ENCODE results near the gene EBP. TPM values are rescaled to one million over a fixed set of nuclear protein-coding genes. Genes with fewer than 3 reads are reported as not detected.
A peak's percentile ranks its signal among the peaks of the same experiment; 100 is the strongest.

EBP gene
- 10 to 100 TPM; 15.4 to 83.3 (median 20.0) TPM for total RNA-seq
- polyA plus RNA-seq = 100 to 1,000 TPM in 1 of 2 donors, 10 to 100 TPM in 1; 28.3 to 117 TPM
- long read RNA-seq, donor 1, transcript EBP-205 (5 exons, 1,775 nt) = major isoform, 33 of 37 reads
- long read RNA-seq, donor 1, partial matches to known transcripts = 1 of 37 reads
- long read RNA-seq, donor 1, other reads (novel, unspliced or antisense) = 2 of 37 reads
- long read RNA-seq, donor 2, transcript EBP-205 (5 exons, 1,775 nt) = major isoform, 6 of 87 reads
- long read RNA-seq, donor 2, partial matches to known transcripts = 79 of 87 reads
- long read RNA-seq, donor 2, other reads (novel, unspliced or antisense) = 0 of 87 reads
- long read RNA-seq, donor 3, transcript EBP-205 (5 exons, 1,775 nt) = major isoform, 11 of 12 reads
- long read RNA-seq, donor 3, partial matches to known transcripts = 0 of 12 reads
- long read RNA-seq, donor 3, other reads (novel, unspliced or antisense) = 1 of 12 reads

- peak; percentile 27 for TF ChIP-seq POLR2A (IDR thresholded peaks at IDR 0.05)
- TF ChIP-seq, protein P1, sequence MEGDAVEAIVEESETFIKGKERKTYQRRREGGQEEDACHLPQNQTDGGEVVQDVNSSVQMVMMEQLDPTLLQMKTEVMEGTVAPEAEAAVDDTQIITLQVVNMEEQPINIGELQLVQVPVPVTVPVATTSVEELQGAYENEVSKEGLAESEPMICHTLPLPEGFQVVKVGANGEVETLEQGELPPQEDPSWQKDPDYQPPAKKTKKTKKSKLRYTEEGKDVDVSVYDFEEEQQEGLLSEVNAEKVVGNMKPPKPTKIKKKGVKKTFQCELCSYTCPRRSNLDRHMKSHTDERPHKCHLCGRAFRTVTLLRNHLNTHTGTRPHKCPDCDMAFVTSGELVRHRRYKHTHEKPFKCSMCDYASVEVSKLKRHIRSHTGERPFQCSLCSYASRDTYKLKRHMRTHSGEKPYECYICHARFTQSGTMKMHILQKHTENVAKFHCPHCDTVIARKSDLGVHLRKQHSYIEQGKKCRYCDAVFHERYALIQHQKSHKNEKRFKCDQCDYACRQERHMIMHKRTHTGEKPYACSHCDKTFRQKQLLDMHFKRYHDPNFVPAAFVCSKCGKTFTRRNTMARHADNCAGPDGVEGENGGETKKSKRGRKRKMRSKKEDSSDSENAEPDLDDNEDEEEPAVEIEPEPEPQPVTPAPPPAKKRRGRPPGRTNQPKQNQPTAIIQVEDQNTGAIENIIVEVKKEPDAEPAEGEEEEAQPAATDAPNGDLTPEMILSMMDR (IDR thresholded peaks at IDR 0.05) = no peak
- Histone ChIP-seq H3K4me3 (peak within 1 kb of the TSS; percentile 54), H3K36me3 (no peaks in the 10 kb centered on the region), H3K9me3 (no peaks in the 10 kb centered on the region), H3K4me1 (ENCODE audit: insufficient read depth) (no peaks in the 10 kb centered on the region), H3K27ac (peak within 1 kb of the TSS in 1 of 2 donors; percentile 53), H3K27me3 (no peaks in the 10 kb centered on the region)
- DNase-seq = peak; percentile 84 to 91 (median 85)
- intact Hi-C loops (cut with DNase I) = no loop called here
- WGBS, 3 donors = 31 to 52% (median 52%) methylated on average over 65 to 66 of the region's 66 CpGs
These were observed at the start of gene EBP for GRCh38 chrX:48521353-48522243. Gene EBP, plus strand, starts transcription at chrX:48521808. Its CDS starts 1,964 bp downstream, at chrX:48523772.

GRCh38 chrX:48472225-48472624 lies 49.4 kb upstream of the EBP start:
- Histone ChIP-seq H3K27ac (no peak overlapping the region), H3K4me1 (ENCODE audit: insufficient read depth) (no peaks in the 10 kb centered on the region), H3K27me3 (no peaks in the 10 kb centered on the region), H3K9me3 (no peaks in the 10 kb centered on the region), H3K4me3 (no peak overlapping the region), H3K36me3 (no peaks in the 10 kb centered on the region)
- no peak for DNase-seq
- intact Hi-C loops (cut with DNase I) = no loop called here
- WGBS, 3 donors = 64 to 66% (median 66%) methylated on average over 9 of the region's 9 CpGs
- TF ChIP-seq EP300 (IDR thresholded peaks at IDR 0.05) = no peak

DNA sequence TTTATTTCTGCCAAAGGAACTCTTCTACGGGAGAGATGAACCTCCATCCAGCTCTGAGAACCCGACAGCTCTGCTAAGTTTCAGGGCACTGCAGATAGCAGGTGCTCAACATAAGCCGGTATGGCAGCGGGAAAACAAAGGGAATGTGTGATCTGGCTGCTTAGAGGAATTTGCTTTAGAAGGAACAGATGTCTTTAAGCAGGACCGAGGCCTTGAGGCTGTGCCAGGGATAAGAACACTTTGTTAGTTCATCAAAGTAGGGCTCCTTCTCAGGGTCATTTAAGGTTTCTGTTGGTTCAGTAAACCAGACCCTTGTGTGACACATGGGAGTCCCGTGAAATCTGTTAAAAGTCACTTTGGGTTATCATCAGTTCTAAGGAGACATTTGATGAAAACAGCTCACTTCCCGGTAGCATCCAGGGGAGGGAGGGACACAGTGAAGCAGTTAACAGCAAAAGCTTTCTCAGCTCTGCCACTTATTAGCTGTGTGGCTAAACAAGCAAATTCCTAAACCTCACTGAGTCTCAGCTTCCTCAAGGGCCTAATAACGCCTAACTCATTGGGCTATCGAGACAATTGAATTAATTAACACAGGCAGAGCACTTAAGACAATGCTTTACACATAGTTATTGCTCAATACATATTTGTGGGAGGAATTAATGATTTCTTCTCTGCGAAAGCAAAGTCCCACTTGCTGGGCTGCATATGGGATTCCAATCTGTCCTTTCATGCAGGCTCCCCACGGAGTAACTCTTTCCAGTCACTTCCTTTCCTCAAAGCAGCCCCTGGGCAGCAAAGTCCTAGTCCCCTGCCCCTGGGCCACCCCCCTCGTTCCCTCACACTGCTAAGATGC lies 48.5 kb upstream of the EBP start:
- peak in 2 of 5 donors; percentile 43 to 59 for DNase-seq
- Histone ChIP-seq H3K27me3 (no peaks in the 10 kb centered on the region), H3K9me3 (no peaks in the 10 kb centered on the region), H3K36me3 (no peaks in the 10 kb centered on the region), H3K4me3 (no peak overlapping the region), H3K4me1 (ENCODE audit: insufficient read depth) (no peaks in the 10 kb centered on the region), H3K27ac (no peak overlapping the region)
- TF ChIP-seq POLR2A (IDR thresholded peaks at IDR 0.05) (no peak), EP300 (IDR thresholded peaks at IDR 0.05) (no peak)
- TF ChIP-seq, protein P1 (IDR thresholded peaks at IDR 0.05) = no peak
- intact Hi-C loops (cut with DNase I) = no loop called here
- WGBS, 3 donors = 28 to 41% (median 35%) methylated on average over 12 of the region's 12 CpGs

DNA sequence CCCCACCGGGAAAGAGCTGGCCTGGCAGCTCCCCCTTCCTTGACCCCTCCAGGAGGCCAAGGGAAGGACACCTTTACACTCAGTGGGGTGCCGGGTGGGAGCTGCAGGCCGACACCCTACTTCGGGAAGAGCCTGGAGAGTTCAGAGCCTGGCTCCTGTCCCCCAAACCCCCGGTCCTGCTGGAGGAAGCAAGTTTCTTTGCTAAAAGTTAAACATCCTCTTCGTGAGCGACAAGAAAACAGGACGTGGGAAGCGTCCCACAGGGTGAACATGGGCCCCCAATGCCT lies 48.0 kb upstream of the EBP start:
- intact Hi-C loops (cut with DNase I) = no loop called here
- TF ChIP-seq POLR2A (IDR thresholded peaks at IDR 0.05) = no peak
- TF ChIP-seq, protein P1 (IDR thresholded peaks at IDR 0.05) = no peak
- Histone ChIP-seq H3K4me1 (ENCODE audit: insufficient read depth) (no peaks in the 10 kb centered on the region), H3K27me3 (no peaks in the 10 kb centered on the region), H3K27ac (no peak overlapping the region), H3K4me3 (no peak overlapping the region), H3K9me3 (no peaks in the 10 kb centered on the region), H3K36me3 (no peaks in the 10 kb centered on the region)
- WGBS, 3 donors = 47 to 66% (median 51%) methylated on average over 9 of the region's 9 CpGs
- no peak for DNase-seq
